GM21447 (cell line): ENCODE results near the gene CBLIF.
"Not testable (repeated sequence)": the region's sequence is repeated elsewhere in the genome, so short reads cannot be mapped to it uniquely, and the experiment has no call there.

ENCODE experiments used
- ATAC-seq: cut with Tn5 transposase; IDR thresholded peaks from one replicate; pipeline ENCODE4 v1.9.1; 2021; ENCODE audit not compliant: unreplicated experiment

The CBLIF gene

DNA sequence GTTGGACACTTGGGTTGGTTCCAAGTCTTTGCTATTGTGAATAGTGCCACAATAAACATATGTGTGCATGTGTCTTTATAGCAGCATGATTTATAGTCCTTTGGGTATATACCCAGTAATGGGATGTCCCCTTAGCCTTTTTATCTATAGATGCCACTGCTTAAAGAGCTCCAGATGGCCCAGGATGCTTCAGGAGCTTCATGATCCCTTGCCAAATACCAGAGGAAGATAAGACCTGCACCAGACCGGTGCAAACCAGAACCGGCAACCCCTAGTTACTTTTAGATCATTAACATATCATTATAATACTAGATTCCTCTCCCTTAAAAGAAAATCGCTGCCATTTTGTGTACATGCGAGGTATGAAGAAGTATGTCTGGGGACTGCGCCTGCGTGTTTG, 3.1 kb upstream of the CBLIF start:
- ATAC-seq: not testable (repeated sequence)

- no peak for ATAC-seq
These were observed 2.3 kb upstream of the CBLIF start for GRCh38 chr11:59847626-59848025.

GRCh38 chr11:59846556-59846955, 1.3 kb upstream of the CBLIF start:
- no peak for ATAC-seq

DNA sequence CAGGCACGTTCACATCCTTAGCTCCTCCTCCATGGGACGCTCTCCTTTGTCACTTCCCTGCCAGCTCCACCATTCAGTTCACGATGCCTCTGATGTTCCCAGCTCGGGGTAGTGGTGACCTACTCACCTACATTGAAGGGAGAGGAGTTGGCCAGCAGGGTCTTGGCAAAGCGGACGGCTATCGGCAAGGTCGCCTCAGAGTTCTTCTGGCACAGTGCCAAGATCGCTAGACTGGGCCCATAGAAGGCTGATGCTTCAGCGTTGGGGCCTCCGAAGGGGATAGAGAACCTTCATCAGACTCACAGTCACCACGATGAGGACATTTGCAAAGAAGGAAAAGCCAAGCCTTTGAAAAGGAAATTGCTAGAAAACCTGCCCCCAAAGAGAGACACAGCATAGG, 3.0 kb downstream of the CBLIF start:
- ATAC-seq: no peak

- peak; percentile 89 for ATAC-seq
These were observed 3.8 kb downstream of the CBLIF start for GRCh38 chr11:59841514-59841913.

DNA sequence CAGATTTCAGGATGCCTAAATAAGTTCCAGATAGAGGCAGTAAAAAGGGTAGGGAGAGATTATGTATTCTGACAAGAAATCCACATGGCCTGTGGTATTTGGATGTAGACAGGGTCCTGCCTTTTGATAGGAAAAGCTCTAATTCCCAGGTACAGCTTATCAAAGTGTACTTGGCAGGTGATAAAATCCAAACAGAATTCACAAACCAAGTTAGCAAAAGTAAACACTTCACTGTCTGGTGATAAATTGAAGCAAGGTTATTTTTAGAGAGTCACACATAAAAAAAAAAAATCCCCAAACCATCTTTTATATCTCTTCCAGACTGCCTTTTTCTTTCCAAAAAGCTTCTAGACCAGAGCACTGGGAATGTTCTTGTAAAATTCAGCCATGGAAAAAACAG, 5.7 kb downstream of the CBLIF start:
- ATAC-seq: no peak

- ATAC-seq: no peak
These were observed 11.7 kb downstream of the CBLIF start for GRCh38 chr11:59833602-59834001.

- no peak for ATAC-seq
These were observed 15.9 kb downstream of the CBLIF start for GRCh38 chr11:59829358-59829757.

DNA sequence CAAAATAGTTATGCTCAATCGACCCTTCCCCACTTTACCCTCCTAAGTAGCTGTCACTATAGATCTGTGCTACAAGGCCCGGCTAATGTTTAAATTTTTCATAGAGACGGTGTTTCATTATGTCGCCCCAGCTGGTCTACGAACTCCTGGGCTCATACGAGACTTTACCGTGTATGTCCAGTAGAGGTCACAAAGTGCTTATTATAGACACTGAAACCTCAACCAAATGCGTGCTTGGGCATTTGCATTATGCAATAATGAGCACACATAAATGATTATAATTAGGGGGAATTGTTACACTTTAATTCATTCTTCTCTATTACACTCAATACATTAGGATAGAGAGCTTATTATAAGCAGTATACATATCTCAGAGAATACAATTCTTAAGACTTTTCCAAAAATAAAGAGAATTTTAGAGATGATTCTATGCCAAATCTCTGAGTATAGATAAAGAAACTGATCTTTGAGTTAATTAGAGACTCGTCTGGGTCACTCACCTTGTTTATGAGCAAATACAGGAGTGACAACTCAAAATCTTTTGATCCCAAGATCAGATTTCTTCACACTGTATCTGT, 22.2 kb downstream of the CBLIF start:
- ATAC-seq: peak; percentile 78

DNA sequence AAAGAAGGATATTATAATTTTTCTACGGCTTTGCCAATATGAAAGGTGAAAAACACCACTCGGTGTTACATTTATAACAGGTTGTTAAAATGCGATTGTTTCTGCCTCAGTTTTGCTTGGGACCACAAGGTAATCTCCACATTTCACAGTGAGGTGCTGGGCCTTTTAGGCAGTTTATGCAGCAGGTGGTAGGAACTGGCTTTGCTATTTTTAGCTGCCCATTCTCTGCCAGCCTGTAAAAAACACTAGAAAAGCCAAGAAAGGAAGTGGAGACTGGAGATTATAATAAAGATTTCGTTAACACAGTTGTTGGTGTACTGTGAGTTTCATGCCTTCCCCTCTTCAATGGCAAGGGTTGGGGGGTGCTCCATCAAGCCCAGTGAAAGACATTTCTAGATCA, 26.7 kb downstream of the CBLIF start:
- no peak for ATAC-seq

DNA sequence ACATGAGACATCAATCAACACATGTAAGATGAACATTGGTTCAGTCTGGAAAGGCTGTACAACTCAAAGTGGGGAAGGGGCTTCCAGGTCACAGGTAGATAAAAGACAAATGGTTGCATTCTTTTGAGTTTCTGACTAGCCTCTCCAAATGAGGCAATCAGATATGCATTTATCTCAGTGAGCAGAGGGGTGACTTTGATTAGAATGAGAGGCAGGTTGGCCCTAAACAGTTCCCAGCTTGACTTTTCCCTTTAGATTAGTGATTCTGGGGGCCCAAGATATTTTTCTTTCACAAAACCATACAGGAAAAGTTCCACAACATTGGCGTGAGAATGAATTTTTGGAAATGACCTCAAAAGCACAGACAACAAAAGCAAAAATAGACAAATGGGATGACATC, 28.9 kb downstream of the CBLIF start:
- not testable (repeated sequence) for ATAC-seq

DNA sequence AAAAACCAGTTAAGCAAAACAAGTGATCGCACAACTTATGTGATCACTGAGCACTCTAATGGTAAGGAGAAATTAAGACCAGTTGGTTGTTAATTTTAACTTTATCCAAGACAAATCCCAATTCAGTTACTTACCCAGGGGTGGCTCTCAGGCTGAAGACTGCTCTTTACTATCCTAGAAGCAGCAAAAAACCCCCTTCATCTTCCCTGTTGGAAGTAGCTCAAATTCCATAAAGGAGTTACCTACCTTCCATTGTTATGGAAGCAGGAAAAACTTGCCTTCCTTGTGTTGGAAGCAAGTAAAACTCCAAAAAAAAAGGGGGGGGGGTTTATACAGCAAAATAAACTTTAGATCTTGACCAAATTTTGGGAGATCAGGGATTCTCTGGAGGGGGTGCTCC, 29.5 kb downstream of the CBLIF start:
- ATAC-seq: no peak

DNA sequence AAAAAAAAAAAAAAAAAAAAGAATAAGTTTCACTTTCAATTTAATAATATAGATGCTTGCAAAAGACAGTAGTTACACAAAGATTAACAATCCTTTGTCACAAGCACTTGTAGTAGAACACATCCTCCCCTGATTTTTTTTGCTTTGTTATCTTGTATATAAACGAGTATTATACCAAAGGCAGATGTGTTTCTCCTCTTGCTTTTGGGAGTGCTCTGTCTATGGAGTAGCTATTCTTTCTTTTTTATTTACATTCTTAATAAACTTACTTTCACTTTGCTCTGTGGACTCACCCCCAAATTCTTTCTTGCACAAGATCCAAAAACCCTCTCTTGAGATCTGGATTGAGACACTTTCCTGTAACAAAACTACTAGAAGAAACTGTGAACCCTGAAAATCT, 31.3 kb downstream of the CBLIF start:
- no peak for ATAC-seq

- no peak for ATAC-seq
These were observed 31.9 kb downstream of the CBLIF start for GRCh38 chr11:59813364-59813763.

GRCh38 chr11:59812220-59812619, 33.1 kb downstream of the CBLIF start:
- no peak for ATAC-seq

DNA sequence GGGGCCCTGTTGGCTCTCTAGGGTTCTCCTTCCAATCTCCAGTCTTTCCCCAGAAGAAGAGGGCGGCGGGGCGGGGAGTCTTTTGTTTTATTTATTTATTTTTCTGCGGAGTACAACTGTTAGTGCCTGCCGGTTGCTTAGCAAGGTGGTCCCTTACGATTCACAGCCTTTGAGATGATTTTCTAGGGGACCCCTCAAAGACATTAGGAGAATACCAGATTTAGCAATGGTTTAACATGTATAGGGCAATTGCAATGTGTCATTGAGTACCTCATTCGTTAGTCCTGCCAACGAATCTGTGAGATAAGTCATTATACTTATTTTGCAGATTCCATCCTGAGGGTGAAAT, 34.4 kb downstream of the CBLIF start:
- ATAC-seq: peak; percentile 2

GRCh38 chr11:59810189-59810910, 34.9 kb downstream of the CBLIF start, which contains the start of gene MRPL16:
Gene MRPL16, minus strand, starts transcription at chr11:59810778. Its CDS starts 120 bp downstream, at chr11:59810658.
- peak; percentile 94 for ATAC-seq

- no peak for ATAC-seq
These were observed 38.2 kb downstream of the CBLIF start for GRCh38 chr11:59807047-59807610.

DNA sequence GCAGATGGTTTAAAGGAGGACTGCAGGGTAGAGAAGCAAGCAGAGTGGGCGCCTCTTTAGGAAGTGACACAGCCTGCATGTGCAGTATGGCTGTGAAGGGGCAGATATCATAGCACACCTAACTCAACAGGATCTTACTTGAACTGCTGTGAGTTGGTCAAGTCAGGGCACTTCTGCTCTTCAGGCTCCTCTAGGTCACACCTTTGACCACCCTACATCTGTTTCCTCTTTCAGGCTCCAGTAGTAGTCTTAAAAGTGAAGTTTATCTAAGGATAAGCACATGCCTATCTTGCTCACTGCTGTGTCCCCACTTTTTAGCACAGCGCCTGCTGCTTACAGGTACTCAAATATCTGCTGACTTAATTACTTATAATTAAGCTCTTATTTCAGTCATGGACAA, 41.2 kb downstream of the CBLIF start:
- ATAC-seq: no peak

DNA sequence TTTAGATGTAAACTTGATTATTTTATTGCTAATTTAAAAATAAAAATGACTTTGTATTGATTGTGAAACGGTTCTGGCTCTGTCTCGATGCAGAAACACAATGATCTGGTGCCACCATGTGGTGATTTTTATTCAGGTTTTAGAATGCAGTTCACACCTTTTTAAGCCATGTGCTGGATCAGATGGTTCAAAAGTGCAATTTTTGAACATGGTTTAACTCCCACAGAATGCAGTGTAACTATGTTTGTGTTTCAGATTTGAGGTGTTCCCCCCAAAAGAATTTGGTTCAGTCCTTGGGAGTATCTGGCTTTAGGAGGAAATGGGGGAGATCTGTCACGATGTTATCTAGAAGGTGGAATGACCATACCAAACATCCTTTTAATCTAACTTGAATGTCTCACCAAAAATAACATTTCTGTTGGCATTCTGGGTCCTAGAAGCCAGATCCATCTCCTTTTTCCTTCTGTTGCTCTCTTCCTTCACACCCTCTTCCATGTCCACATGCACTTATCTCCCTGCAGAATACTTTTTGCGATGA, 42.6 kb downstream of the CBLIF start:
- ATAC-seq: no peak

- no peak for ATAC-seq
These were observed 43.2 kb downstream of the CBLIF start for GRCh38 chr11:59801981-59802638.
